Activated CD4-positive, alpha-beta T cell treated with anti-CD3 and anti-CD28 coated beads, Interleukin-2, amount 50 U/mL, for 48 hours (primary cell): ENCODE data around the gene PREX1.

Experiments used
- DNase-seq, 2 experiments: peaks; one replicate each; pipeline ENCODE4 v3.0.0-alpha.2; 2020

PREX1 gene

DNA sequence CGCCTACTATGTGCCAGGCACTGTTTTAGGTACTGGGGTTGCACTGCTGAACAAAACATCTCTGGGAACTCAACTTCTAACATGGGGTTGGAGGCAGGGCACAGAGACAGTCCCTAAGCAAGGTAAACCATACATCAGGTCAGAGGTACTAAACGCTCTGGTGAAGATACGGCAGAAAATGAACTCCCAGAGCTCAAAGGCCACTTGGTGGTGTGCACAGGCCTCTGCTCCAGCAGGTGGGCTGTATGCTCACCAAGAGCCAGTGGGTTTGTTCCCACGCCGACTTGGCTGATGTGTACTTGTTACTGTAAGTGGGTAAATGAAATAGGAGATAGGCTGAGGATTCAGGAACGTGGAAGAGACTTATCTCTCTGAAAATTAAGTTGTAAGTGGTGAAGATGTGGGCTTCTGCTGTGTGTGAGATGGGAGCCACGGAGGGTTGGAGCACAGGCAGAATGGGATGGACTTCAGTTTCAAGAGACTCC is 133.4 kb downstream of the PREX1 start:
- no peak for DNase-seq

GRCh38 chr20:48691523-48691922 is 136.3 kb downstream of the PREX1 start:
- no peak for DNase-seq

- DNase-seq, result no peak
Observed at GRCh38 chr20:48690888-48691287, 136.9 kb downstream of the PREX1 start.

DNA sequence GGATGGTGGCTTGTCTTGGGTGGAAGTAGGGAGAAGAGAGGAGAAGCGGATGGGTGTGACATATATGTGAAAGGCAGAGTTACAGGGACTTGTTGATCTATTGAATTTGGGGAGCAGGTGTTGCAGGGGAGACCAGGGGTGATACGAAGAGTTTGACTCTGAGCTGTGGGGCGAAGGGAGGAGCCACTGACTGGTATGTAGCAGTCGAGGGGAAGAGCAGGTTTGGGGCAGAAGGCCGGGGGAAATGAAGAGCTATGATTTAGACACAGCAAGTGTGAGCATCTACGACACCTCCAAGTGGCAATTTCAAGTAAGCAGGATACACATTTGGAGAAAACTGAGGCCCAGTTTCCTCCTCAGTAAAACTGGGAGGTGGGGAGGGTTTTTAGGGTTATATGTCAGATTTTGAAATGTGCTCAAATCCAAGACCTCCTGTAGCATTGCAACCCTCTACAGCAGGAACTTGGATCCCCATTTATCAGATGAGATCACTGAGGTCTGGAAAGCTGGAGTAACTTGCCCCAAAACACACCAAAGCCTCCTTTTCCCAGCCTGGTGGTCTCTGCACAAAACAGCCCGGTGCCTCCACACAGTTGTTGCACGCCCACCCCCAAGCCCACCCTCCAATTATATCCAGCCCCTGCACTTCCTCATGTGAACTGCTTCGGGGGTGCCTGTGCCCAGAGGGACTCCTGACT is 137.8 kb downstream of the PREX1 start:
- no peak for DNase-seq

DNA sequence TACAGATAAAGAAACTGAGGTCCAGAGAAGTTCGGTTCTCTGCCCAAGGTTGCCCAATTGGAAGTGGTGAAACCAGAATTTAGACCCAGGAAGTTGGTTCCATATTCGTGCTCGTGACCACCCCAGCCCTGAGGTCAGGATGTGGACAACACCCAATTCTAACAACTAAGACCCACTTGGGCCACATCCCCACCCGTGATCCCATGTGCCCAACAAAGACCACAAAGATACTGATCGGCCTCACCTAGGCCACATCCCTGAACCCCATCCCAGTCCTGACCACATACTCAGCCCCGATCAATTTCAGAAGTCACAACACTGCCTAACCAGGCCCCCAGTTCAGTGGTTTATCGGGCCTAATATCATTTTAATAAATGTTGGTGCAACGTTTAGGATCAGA is 138.4 kb downstream of the PREX1 start:
- no peak for DNase-seq

DNA sequence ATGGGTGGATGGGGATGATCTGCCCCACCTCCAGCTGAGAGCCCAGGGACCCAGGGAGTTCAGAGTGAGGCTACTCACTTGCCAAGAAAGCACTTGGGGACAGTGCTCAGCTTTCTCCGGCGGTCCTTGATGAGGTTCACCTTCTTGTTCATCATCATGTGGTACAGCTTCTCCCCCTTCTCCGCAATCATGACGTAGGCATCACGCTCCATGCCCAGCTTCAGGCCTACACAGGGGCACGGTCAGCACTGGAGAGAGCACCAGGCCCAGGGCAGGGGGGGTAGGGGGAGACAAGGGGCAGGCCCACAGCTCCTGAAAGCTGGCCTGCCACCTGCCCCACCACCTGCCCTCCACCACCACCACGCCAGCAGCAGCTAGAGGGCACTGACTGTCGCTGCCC is 139.2 kb downstream of the PREX1 start:
- DNase-seq, result no peak

- DNase-seq, result no peak
Observed at GRCh38 chr20:48687117-48687800, 140.5 kb downstream of the PREX1 start.

DNA sequence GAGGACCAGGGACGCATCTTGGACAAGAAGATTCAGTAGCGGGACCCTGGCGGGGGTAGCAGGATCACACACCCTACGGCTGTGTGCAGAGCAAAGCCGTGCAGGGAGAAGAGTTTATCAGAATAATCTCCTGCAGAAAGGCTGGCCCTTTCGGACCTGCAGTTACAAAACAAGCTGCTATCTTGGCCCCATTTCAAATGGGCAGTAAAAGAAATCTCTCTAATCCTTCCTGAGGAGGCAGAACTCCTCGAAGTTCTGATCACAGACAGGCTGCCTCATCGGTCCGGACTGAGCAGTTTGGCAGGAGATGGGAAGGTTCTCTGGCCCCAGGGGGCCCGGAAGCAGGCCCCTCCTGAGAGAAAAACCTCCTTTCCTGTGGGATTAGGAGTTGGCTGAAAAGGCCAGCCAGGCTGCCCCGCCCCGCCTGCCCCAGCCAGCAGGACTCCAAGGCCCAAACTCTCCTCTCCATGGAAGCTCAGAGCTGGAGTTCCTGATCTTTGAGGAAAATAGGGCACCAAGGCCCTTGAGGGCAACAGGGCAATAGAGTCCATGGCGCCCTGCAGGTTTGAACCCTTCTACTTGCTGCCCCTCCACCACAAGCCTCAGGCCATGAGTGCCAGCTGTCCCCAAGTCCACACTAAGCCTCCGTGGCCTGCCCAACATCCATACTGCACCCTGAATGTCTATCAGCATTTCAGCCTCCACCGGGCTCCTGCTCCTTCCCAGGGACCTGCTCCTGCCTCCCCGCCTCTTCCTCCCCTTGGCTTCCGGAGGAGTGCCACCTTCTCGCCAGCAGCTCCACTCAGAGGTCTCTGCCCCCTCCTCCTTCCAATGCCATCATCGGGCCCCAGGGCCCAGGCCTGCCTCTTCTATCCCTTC is 141.3 kb downstream of the PREX1 start:
- no peak for DNase-seq

DNA sequence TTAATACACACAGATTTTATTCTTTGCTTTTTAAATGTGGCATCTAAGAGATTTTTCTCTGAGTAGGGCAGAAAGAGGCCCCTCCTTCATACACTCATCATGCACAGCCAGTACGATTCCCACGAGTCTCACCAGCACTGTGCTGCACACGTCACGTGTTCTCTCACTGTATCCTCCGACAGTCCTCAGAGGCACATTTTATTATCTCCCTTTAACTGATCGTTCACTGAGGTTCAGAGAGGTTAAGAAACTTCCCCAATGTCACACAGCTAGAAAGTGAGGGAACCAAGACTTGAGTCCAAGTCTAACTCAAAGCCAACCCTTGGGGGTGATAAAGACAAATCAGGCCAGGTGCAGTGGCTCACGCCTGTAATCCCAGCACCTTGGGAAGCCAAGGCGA is 142.5 kb downstream of the PREX1 start:
- DNase-seq, result no peak

GRCh38 chr20:48684501-48685041 is 143.2 kb downstream of the PREX1 start:
- no peak for DNase-seq

- no peak for DNase-seq
Observed at GRCh38 chr20:48683467-48684175, 144.2 kb downstream of the PREX1 start.

DNA sequence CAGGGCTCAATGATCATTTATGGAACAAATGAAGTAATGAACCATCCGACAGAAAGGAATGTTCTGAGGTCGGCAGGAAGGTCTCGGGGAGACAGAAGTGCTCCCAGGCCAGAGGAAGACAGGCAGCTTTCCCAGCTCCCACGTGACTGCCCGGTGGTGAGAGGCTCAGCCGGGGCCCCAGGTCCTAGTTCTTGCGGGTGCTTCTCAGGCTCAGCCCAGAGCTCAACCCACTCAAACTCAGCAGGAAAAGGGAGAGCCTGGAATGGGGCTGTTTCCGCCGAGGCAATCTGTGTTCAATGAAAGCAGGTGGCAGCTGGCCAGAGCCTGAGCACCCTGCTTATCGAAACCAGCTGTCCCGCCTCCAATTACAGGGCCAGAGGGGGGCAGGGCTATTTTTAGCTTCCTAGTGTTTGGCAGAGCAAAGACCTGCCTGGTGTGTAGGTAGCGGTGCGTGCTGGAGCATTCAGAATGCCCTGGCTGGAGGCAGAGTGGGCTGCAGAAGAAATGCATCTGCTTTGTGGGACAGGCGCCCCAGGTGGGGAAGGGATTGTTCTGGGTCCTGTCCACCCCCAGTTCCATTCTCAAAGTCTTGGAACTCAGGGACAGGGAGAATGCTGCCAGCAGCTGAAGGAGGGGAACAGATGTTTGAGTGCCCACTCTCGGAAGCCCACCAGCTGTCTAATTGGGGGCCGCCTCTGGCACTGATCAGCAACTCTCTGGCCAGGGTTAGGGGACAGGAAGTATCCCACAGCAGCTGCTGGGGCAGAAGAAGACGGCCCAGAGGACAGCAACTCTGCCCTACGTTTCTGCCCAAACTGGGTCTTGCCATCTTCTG is 145.1 kb downstream of the PREX1 start:
- DNase-seq, result no peak

- no peak for DNase-seq
Observed at GRCh38 chr20:48681873-48682426, 145.8 kb downstream of the PREX1 start.

DNA sequence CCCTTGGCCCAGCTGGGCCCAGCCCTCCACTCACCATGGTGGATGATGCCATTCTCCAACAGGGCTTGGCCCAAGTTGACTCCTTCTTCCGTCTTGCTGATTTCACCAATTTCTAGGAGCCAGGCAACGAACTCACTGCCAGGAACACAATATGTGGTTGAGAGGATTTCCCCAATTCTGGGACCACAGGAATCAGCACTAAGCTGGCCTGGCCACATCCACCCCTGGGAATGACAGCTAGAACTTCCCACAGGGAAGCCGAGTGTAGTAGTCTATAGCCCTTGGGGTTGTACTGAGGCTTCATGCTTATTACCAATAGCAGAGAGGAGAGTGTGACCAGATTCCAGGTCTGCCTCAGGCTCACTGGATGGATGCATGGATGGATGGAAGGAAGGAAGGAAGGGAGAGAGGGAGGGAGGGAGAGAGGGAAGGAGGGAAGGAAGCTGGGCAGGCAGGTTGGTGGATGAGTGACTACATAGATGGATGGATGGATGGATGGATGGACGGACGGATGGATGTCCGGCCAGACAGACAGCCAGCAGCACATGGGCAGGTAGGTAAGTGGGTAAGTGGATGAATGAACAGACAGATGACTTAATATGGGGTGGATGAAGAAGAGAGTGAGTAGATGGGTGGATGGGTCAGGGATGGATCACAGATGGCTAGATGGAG is 146.5 kb downstream of the PREX1 start:
- DNase-seq, result no peak

GRCh38 chr20:48680650-48681049 is 147.1 kb downstream of the PREX1 start:
- no peak for DNase-seq

DNA sequence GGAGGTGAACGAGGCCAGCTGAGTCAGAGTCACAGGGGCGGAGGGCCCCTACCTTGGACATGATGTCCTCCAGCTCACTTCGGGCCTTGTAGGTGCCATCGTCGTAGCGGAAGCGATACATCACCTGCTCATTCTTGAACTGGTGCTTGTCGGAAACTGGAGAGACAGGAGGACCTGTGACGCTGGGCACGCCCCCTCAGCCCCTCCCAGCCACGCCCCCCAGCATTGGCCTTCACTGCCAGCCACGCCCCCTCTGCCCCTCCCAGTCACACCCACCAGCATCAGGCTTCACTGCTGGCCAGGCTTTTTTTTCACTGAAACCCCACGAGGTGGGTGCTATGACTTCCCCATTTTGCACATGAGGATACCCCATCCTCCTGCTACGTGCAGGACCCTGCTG is 148.2 kb downstream of the PREX1 start:
- peak; percentile 10 to 19 for DNase-seq

DNA sequence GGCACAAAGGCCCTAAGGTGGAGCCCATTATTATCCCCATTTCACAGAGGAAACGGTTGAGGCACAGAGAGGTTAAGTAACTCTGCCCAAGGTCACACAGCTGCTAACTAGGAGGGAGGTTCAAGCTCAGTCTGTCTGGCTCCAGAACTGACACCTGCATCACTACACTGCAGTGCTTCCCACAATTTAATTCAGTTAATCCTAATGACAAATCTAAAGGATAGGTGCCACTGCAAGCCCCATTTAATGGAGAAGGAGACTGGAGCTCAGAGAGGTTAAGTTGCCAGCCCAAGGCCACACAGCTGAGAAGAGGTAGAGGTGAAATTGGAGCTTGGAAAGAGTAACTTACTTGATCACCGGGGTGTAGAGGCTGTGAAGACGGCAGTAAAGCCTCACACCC is 148.8 kb downstream of the PREX1 start:
- no peak for DNase-seq

GRCh38 chr20:48678421-48678820 is 149.4 kb downstream of the PREX1 start:
- DNase-seq, result no peak

DNA sequence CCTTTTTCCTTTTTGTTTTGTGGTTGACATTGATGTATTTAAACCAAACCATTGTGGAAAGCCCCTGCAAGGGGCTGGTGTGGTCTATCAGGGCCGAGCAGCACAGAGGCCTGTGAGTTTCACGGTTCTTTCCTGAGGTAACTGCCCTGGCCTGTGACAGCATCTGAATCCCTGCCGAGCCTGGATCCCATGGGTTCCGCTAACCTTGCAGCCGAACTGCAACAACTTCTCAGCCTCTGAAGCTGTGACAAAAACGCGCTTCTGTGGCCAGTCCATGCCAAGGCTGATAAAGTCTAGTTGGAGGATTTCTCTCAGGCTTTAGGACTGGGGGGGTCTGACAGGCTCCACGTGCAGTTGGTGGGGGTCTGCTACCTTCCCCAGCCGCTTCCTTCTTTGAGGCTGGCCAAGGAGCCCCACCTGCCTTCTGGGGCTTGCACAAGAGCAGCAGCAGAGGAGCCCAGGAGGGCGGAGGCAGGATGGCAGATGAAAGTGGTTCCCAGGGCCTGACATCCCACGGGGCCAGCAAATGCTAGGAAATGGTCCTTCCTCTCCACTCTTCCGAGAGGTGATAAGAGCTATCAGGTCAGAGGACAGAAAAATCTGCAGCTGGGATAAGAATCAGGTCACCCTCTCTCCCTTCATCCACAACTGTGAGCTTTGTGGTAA is 150.9 kb downstream of the PREX1 start:
- DNase-seq, result no peak

GRCh38 chr20:48676125-48676524 is 151.7 kb downstream of the PREX1 start:
- no peak for DNase-seq
